ENCODE measurements around the gene PTX4.

PTX4 gene

GRCh38 chr16:1456951-1457350, 31.8 kb downstream of the PTX4 start:
- Histone ChIP-seq H3K27ac (ENCODE audit: low read depth, low read length) (no peak overlapping the region), H3K9ac (ENCODE audit: low read length) (no peak overlapping the region), H3K9me3 (ENCODE audit: insufficient read depth, low read length) (no peaks in the 10 kb centered on the region), H3K9me2 (replicated peaks; ENCODE audit: insufficient read depth, low read length) (no peaks in the 10 kb centered on the region), H3K27me3 (ENCODE audit: low read length) (no peaks in the 10 kb centered on the region), H3K4me2 (ENCODE audit: low read depth, low read length, poor library complexity, severe bottlenecking) (no peak overlapping the region), H3K4me3 (ENCODE audit: insufficient read depth, low read length, poor library complexity, severe bottlenecking) (no peak overlapping the region), H3F3A (ENCODE audit: insufficient read depth) (no peaks in the 10 kb centered on the region), H3K79me2 (ENCODE audit: insufficient read depth, low read length) (no peaks in the 10 kb centered on the region), H2AFZ (ENCODE audit: low read depth, low read length, severe bottlenecking) (no peak overlapping the region), H4K20me1 (ENCODE audit: low read depth, low read length) (no peaks in the 10 kb centered on the region), H3K36me3 (ENCODE audit: low read length) (no peaks in the 10 kb centered on the region)
- TF ChIP-seq EZH2phosphoT487 (conservative IDR thresholded peaks at IDR 0.05; ENCODE audit: low read length): no peak
- TF ChIP-seq, protein P1, sequence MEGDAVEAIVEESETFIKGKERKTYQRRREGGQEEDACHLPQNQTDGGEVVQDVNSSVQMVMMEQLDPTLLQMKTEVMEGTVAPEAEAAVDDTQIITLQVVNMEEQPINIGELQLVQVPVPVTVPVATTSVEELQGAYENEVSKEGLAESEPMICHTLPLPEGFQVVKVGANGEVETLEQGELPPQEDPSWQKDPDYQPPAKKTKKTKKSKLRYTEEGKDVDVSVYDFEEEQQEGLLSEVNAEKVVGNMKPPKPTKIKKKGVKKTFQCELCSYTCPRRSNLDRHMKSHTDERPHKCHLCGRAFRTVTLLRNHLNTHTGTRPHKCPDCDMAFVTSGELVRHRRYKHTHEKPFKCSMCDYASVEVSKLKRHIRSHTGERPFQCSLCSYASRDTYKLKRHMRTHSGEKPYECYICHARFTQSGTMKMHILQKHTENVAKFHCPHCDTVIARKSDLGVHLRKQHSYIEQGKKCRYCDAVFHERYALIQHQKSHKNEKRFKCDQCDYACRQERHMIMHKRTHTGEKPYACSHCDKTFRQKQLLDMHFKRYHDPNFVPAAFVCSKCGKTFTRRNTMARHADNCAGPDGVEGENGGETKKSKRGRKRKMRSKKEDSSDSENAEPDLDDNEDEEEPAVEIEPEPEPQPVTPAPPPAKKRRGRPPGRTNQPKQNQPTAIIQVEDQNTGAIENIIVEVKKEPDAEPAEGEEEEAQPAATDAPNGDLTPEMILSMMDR (IDR thresholded peaks at IDR 0.05; ENCODE audit: insufficient read depth, low read length, poor library complexity, severe bottlenecking): no peak

DNA sequence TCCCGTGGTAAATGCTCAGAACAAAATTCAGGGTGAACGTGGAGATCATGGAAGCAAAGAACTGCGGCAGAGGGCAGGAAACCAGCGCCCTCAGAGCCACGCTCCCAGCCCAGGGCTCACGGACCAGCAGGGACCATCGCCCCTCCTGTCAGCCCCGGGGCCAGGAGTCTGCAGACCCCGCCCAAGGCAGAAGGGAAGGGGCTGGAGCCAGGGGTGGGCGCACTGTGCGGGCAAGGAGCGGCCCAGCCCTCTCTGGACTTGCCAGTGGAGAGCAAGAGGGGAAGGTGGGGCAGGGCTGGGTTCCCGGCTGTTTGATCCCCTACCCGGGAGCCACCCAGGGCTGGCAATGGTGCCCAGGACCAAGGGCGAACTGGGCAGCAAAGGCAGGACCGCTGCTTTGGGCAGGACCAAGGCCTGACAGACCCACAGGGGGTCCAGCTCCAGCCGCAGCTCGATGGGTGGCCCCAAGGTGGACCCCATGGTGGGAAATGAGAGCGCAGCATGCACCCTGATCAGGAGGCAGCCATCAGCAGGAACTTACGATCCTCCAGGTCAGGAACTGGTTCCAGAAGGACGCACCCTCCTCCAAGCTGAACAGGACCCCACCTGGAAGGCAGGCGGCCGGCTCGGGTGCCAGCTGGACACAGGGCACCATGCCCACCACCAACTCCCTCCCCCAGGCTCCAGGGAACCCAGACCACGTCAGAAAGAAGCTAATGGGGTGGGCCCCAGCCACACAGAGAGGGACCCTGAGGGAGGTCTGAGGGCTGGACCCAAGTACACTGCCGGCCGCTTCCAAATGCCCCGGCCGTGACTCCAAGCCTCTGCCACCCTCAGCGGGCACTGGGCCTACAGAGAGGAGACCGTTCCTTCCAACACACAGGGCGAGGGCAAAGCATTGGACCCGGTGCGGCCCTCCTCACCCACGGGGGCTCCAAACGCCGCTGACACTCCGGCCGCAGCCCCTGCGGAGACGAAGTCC, 33.3 kb downstream of the PTX4 start:
- H3K9ac ChIP-seq (ENCODE audit: low read length): no peak overlapping the region
- no peaks in the 10 kb centered on the region for H3K27me3 ChIP-seq (ENCODE audit: low read length)
- no peak overlapping the region for H3K4me3 ChIP-seq (ENCODE audit: insufficient read depth, low read length, poor library complexity, severe bottlenecking)
- no peaks in the 10 kb centered on the region for H3K9me2 ChIP-seq (replicated peaks; ENCODE audit: insufficient read depth, low read length)
- H2AFZ ChIP-seq (ENCODE audit: low read depth, low read length, severe bottlenecking): no peak overlapping the region
- no peaks in the 10 kb centered on the region for H3K9me3 ChIP-seq (ENCODE audit: insufficient read depth, low read length)
- no peaks in the 10 kb centered on the region for H4K20me1 ChIP-seq (ENCODE audit: low read depth, low read length)
- no peak for TF ChIP-seq EZH2phosphoT487 (conservative IDR thresholded peaks at IDR 0.05; ENCODE audit: low read length)
- TF ChIP-seq, protein P1 (IDR thresholded peaks at IDR 0.05; ENCODE audit: insufficient read depth, low read length, poor library complexity, severe bottlenecking): no peak
- no peaks in the 10 kb centered on the region for H3F3A ChIP-seq (ENCODE audit: insufficient read depth)
- no peak overlapping the region for H3K4me2 ChIP-seq (ENCODE audit: low read depth, low read length, poor library complexity, severe bottlenecking)
- H3K36me3 ChIP-seq (ENCODE audit: low read length): no peaks in the 10 kb centered on the region
- H3K27ac ChIP-seq (ENCODE audit: low read depth, low read length): no peak overlapping the region
- H3K79me2 ChIP-seq (ENCODE audit: insufficient read depth, low read length): no peaks in the 10 kb centered on the region

DNA sequence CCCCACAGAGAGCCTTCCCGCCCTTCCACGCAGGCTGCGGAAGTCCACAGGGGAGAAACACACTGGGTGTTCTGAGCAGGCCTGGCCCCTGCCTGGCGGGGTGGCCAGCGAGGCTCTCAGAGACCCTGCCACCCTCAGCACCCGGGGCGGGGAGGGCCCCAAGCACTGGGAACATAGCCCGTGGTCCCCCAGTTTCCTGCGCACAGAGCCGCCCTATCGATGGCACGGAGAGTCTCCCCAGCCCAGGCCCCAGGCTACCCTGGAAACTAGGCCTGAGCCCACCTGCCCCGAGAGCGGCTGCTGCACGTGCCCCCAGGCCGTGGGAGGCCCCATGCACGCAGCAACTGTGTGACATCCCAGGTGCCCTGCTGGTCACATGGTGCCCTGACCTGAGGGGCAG, 34.2 kb downstream of the PTX4 start:
- Histone ChIP-seq H3K79me2 (ENCODE audit: insufficient read depth, low read length) (no peaks in the 10 kb centered on the region), H2AFZ (ENCODE audit: low read depth, low read length, severe bottlenecking) (no peak overlapping the region), H3K36me3 (ENCODE audit: low read length) (no peaks in the 10 kb centered on the region), H4K20me1 (ENCODE audit: low read depth, low read length) (no peaks in the 10 kb centered on the region), H3K9me2 (replicated peaks; ENCODE audit: insufficient read depth, low read length) (no peaks in the 10 kb centered on the region), H3K4me3 (ENCODE audit: insufficient read depth, low read length, poor library complexity, severe bottlenecking) (no peak overlapping the region), H3K4me2 (ENCODE audit: low read depth, low read length, poor library complexity, severe bottlenecking) (no peak overlapping the region), H3K27ac (ENCODE audit: low read depth, low read length) (no peak overlapping the region), H3K9ac (ENCODE audit: low read length) (no peak overlapping the region), H3K9me3 (ENCODE audit: insufficient read depth, low read length) (no peaks in the 10 kb centered on the region), H3F3A (ENCODE audit: insufficient read depth) (no peaks in the 10 kb centered on the region), H3K27me3 (ENCODE audit: low read length) (no peaks in the 10 kb centered on the region)
- TF ChIP-seq, protein P1 (IDR thresholded peaks at IDR 0.05; ENCODE audit: insufficient read depth, low read length, poor library complexity, severe bottlenecking): no peak
- no peak for TF ChIP-seq EZH2phosphoT487 (conservative IDR thresholded peaks at IDR 0.05; ENCODE audit: low read length)

Measured in SU-DHL-6 (cell line).